Measurements from ENCODE around the gene TRMT10C.
"Not testable (repeated sequence)": the region's sequence is repeated elsewhere in the genome, so short reads cannot be mapped to it uniquely, and the experiment has no call there.

Gene TRMT10C

GRCh38 chr3:101561630-101562328 is at the start of gene TRMT10C:
Gene TRMT10C (plus strand): TSS chr3:101561868. CDS start chr3:101564782, 2,914 bp downstream.
- DNase-seq = peak; percentile 91

- DNase-seq = no peak
Observed at GRCh38 chr3:101512396-101512645, 49.3 kb upstream of the TRMT10C start.

GRCh38 chr3:101512646-101513418 is 48.8 kb upstream of the TRMT10C start, which contains the start of gene SENP7:
Gene SENP7 (minus strand): TSS chr3:101513212. CDS start chr3:101513130, 82 bp downstream.
- DNase-seq = peak; percentile 76

- peak; percentile 67 for DNase-seq
Observed at GRCh38 chr3:101513419-101513986, 48.2 kb upstream of the TRMT10C start.

GRCh38 chr3:101518421-101518871 is 43.2 kb upstream of the TRMT10C start:
- DNase-seq = no peak

- DNase-seq = no peak
Observed at GRCh38 chr3:101519685-101520365, 41.8 kb upstream of the TRMT10C start.

GRCh38 chr3:101521211-101521701 is 40.4 kb upstream of the TRMT10C start:
- no peak for DNase-seq

- DNase-seq = no peak
Observed at GRCh38 chr3:101527441-101527840, 34.2 kb upstream of the TRMT10C start.

- no peak for DNase-seq
Observed at GRCh38 chr3:101527906-101528305, 33.8 kb upstream of the TRMT10C start.

GRCh38 chr3:101529816-101530685 is 31.6 kb upstream of the TRMT10C start:
- no peak for DNase-seq

GRCh38 chr3:101530686-101531047 is 31.0 kb upstream of the TRMT10C start:
- no peak for DNase-seq

- DNase-seq = no peak
Observed at GRCh38 chr3:101531473-101532086, 30.1 kb upstream of the TRMT10C start.

GRCh38 chr3:101532783-101533602 is 28.7 kb upstream of the TRMT10C start:
- no peak for DNase-seq

- DNase-seq = no peak
Observed at GRCh38 chr3:101533603-101533968, 28.1 kb upstream of the TRMT10C start.

- DNase-seq = no peak
Observed at GRCh38 chr3:101535221-101535620, 26.4 kb upstream of the TRMT10C start.

- no peak for DNase-seq
Observed at GRCh38 chr3:101536266-101536665, 25.4 kb upstream of the TRMT10C start.

GRCh38 chr3:101536955-101537354 is 24.7 kb upstream of the TRMT10C start:
- DNase-seq = not testable (repeated sequence)

- no peak for DNase-seq
Observed at GRCh38 chr3:101542957-101543356, 18.7 kb upstream of the TRMT10C start.

- no peak for DNase-seq
Observed at GRCh38 chr3:101544161-101544850, 17.4 kb upstream of the TRMT10C start.

- DNase-seq = no peak
Observed at GRCh38 chr3:101548527-101549105, 13.1 kb upstream of the TRMT10C start.

Measured in NCI-H1092 (cell line).